Measurements from ENCODE around the gene NUP43.
"Not testable (repeated sequence)": the region's sequence is repeated elsewhere in the genome, so short reads cannot be mapped to it uniquely, and the experiment has no call there.

The NUP43 gene

DNA sequence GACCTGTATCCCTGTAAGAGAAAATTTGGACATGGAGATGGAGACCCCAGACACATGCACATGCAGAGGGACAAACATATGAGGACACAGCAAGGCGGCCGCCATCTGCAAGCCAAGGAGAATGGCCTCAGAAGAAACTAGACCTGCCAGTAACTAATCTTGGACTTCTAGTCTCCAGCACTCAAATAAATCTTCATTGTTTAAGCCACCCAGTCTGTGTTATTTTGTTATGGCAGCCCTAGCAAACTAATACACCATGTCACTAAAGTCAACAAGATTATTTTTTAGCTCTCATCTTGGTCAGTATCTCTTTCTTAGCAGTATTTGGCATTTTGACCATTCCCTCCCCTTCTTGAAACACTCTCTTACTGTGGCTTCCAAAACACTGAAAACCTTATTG lies 55.1 kb downstream of the NUP43 start:
- no peak for DNase-seq (ENCODE audit: low read depth)

GRCh38 chr6:149686230-149686629 lies 60.1 kb downstream of the NUP43 start:
- no peak for DNase-seq (ENCODE audit: low read depth)

DNA sequence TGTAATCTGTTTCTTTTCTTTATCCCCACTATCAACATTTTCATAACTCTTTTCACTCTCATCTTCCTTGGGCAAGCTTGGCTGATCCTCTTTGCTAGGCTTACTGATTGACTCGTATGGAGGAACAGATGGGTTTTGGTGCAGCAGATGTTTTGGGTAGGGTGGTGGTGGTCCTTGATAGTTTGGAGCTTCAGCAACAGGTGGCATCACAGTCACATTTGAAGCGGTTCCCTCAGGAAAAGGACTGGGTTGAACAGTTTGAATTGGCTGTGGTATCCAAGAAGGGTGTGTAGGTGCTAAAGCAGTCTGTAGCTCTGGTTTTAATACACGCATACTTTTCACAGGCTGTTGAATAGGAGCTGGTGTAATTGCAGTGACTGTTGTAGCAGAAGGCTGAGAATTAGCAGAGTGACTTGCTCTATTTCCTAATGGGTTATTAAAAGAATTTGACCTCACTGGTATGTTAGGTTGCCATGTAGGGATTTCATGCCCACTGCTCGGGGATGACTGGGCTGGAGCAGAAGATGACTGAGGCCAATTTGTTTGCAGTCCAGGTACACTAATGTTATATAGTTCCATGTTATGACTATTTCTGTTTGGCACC lies 63.0 kb downstream of the NUP43 start:
- DNase-seq (ENCODE audit: low read depth) = no peak

DNA sequence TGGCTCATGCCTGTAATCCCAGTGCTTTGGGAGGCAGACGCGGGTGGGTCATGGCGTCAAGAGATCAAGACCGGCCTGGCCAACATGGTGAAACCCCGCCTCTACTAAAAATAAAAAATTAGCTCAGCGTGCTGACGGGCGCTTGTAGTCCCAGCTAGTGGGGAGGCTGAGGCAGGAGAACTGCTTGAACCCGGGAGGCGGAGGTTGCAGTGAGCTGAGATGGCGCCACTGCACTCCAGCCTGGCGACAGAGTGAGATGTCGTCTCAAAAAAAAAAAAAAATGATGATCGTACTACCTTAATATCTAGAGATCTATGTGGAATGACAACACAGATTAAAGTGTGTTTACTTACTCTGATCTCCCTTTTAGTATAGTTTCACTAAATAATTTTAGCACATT lies 64.5 kb downstream of the NUP43 start:
- DNase-seq (ENCODE audit: low read depth) = not testable (repeated sequence)

- no peak for DNase-seq (ENCODE audit: low read depth)
Observed at GRCh38 chr6:149681209-149681608, 65.1 kb downstream of the NUP43 start.

DNA sequence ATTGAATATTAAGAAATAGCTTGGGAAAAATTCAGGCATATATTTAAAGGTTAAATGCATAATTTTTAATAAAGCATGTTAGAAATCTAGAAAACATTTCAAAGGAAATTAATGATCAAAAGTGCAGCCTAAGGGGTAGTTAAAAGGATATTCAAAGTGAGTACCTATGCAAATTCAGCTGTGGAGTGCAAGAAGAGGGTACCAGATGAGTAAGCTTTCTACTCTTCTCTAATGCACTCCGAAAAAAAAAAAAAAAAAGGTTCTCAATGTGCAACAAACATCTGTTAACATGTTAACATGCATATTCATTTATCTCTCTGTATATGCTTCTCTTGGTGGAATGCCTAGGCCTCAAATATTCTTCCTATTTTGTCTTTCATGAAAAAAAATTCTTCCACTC lies 65.8 kb downstream of the NUP43 start:
- no peak for DNase-seq (ENCODE audit: low read depth)
